CD4-positive, alpha-beta T cell (primary cell): ENCODE data around the gene SLCO4A1. TPM values are rescaled to one million over a fixed set of nuclear protein-coding genes. Genes with fewer than 3 reads are reported as not detected.

ENCODE experiments used
- ATAC-seq: fragments of 200-7000 bp; cut with Tn5 transposase; one replicate; pipeline ENCODE4 v1.10.0; 2022; ENCODE audit warnings: mild to moderate bottlenecking; ENCODE audit not compliant: poor library complexity
- CTCF ChIA-PET: fragments of 350-600 bp; sonication (Branson Sonifier 250); formaldehyde crosslinking; loops from one replicate; lab custom pipeline; 2021; ENCODE audit warnings: antibody characterized with exemption, inconsistent platforms; lab: Charles Lee
- POLR2A ChIA-PET: fragments of 350-600 bp; sonication (Branson Sonifier 250); formaldehyde crosslinking; loops from one replicate; lab custom pipeline; 2021; ENCODE audit warnings: antibody characterized with exemption, inconsistent platforms; lab: Charles Lee
- DNase-seq, 14 experiments: peaks; one replicate each; pipeline ENCODE4 v3.0.0-alpha.2; 2013 to 2020; ENCODE audit warnings: mixed read lengths in 2 of 14
- H3K27ac ChIP-seq, 2 donors: one replicate each; pipeline versions ENCODE4 v1.5.1 to v1.7.0; 2013; ENCODE audit warnings: low read length in 2 of 2, low read depth in 1 of 2, mild to moderate bottlenecking in 1 of 2
- H3K27me3 ChIP-seq, 2 experiments: 1 replicate in 1 of 2; 2 replicates in 1 of 2; pipeline versions ENCODE4 v1.6.1 to v1.7.0; 2013; ENCODE audit warnings: low read length in 2 of 2, control low read depth in 1 of 2, mild to moderate bottlenecking in 1 of 2, moderate library complexity in 1 of 2; ENCODE audit not compliant: insufficient read depth in 2 of 2, control insufficient read depth in 1 of 2
- H3K36me3 ChIP-seq: one replicate; pipeline ENCODE4 v1.6.1; 2013; ENCODE audit warnings: low read length, control low read depth; ENCODE audit not compliant: insufficient read depth
- H3K4me1 ChIP-seq: one replicate; pipeline ENCODE4 v1.6.1; 2013; ENCODE audit warnings: low read length, control low read depth; ENCODE audit not compliant: insufficient read depth
- H3K4me3 ChIP-seq: one replicate; pipeline ENCODE4 v1.5.1; 2013; ENCODE audit warnings: mild to moderate bottlenecking, low read length, moderate library complexity
- H3K9me3 ChIP-seq, 2 experiments: 1 replicate in 1 of 2; 2 replicates in 1 of 2; pipeline versions ENCODE4 v1.6.1 to v1.7.0; 2013; ENCODE audit warnings: low read length in 2 of 2, mild to moderate bottlenecking in 2 of 2, control low read depth in 1 of 2, moderate library complexity in 1 of 2; ENCODE audit not compliant: control insufficient read depth in 1 of 2, insufficient read depth in 1 of 2
- H3K27ac Mint-ChIP-seq: one replicate; pipeline ENCODE4 v1.8.0; 2020; ENCODE audit warnings: mixed read lengths
- H3K27me3 Mint-ChIP-seq: one replicate; pipeline ENCODE4 v1.8.0; 2021; ENCODE audit warnings: mixed read lengths
- H3K36me3 Mint-ChIP-seq: one replicate; pipeline ENCODE4 v1.8.0; 2021; ENCODE audit warnings: low read depth, mixed read lengths
- H3K4me1 Mint-ChIP-seq: one replicate; pipeline ENCODE4 v1.8.0; 2021; ENCODE audit warnings: low read depth, mixed read lengths
- H3K4me3 Mint-ChIP-seq: one replicate; pipeline ENCODE4 v1.8.0; 2020; ENCODE audit warnings: mild to moderate bottlenecking, mixed read lengths
- H3K9me3 Mint-ChIP-seq: one replicate; pipeline ENCODE4 v1.8.0; 2020; ENCODE audit warnings: mixed read lengths
- CTCF ChIP-seq: fragments of 200-600 bp; IDR thresholded peaks from one replicate; pipeline ENCODE4 v1.8.0; 2022; ENCODE audit warnings: antibody characterized with exemption, mild to moderate bottlenecking
- intact Hi-C, 2 experiments: fragments of 100-400 bp; cut with DNase I in 1 of 2; cut with micrococcal nuclease in 1 of 2; formaldehyde crosslinking; loops; one replicate each; pipeline versions ENCODE4 v1.15.1 to v1.9.0; 2023 to 2025; cut with DNase I, micrococcal nuclease
- total RNA-seq, 174 experiments: library from RNA in 2 of 174; stranded (reverse) in 2 of 174; gene quantifications; one replicate each; pipeline ENCODE4 v1.2.3 and lab custom pipeline; 2021 to 2026

Gene SLCO4A1
- total RNA-seq, 2 experiments from 2014 or later = 2.3 to 2.5 TPM

GRCh38 chr20:62593616-62594015 lies 48.7 kb upstream of the SLCO4A1 start:
- ATAC-seq (no peak), DNase-seq (no peak)
- peaks cover 39% of the 10 kb centered on the region in 2 experiments for H3K27me3 ChIP-seq
- Mint-ChIP-seq H3K9me3 (no peaks in the 10 kb centered on the region), H3K4me3 (no peak overlapping the region), H3K36me3 (no peaks in the 10 kb centered on the region), H3K27me3 (peaks cover 56% of the 10 kb centered on the region), H3K27ac (no peak overlapping the region), H3K4me1 (no peaks in the 10 kb centered on the region)
- H3K36me3 ChIP-seq = no peaks in the 10 kb centered on the region
- ChIA-PET CTCF (no interaction called here), POLR2A (no interaction called here)
- intact Hi-C loops = no loop called here
- no peak for TF ChIP-seq CTCF
- H3K9me3 ChIP-seq = peaks cover 0 to 10% of the 10 kb centered on the region in 2 experiments
- H3K27ac ChIP-seq = no peak overlapping the region
- H3K4me3 ChIP-seq = no peak overlapping the region
- peaks cover 4% of the 10 kb centered on the region for H3K4me1 ChIP-seq

GRCh38 chr20:62595069-62595468 lies 47.2 kb upstream of the SLCO4A1 start:
- H3K27ac Mint-ChIP-seq = no peak overlapping the region
- POLR2A ChIA-PET = no interaction called here

GRCh38 chr20:62595491-62595890 lies 46.8 kb upstream of the SLCO4A1 start:
- no peaks in the 10 kb centered on the region for H3K36me3 Mint-ChIP-seq
- H3K4me3 Mint-ChIP-seq = no peak overlapping the region
- H3K4me1 ChIP-seq = peaks cover 8% of the 10 kb centered on the region
- H3K27ac Mint-ChIP-seq = no peak overlapping the region
- H3K4me3 ChIP-seq = no peak overlapping the region
- intact Hi-C loops = no loop called here
- DNase-seq (peak in 3 of 14 experiments; percentile 15 to 50 (median 29)), ATAC-seq (no peak)
- no peak for TF ChIP-seq CTCF
- no peaks in the 10 kb centered on the region for H3K4me1 Mint-ChIP-seq
- peaks cover 31 to 39% of the 10 kb centered on the region in 2 experiments for H3K27me3 ChIP-seq
- no peaks in the 10 kb centered on the region for H3K9me3 Mint-ChIP-seq
- H3K27me3 Mint-ChIP-seq = peaks cover 63% of the 10 kb centered on the region
- peaks cover 0 to 14% of the 10 kb centered on the region in 2 experiments for H3K9me3 ChIP-seq
- H3K36me3 ChIP-seq = no peaks in the 10 kb centered on the region
- ChIA-PET POLR2A (no interaction called here), CTCF (no interaction called here)
- H3K27ac ChIP-seq = no peak overlapping the region

More at GRCh38 chr20:62595069-62595468, 47.2 kb upstream of the SLCO4A1 start:
- Mint-ChIP-seq H3K4me1 (no peaks in the 10 kb centered on the region), H3K27me3 (peaks cover 63% of the 10 kb centered on the region), H3K9me3 (no peaks in the 10 kb centered on the region), H3K4me3 (no peak overlapping the region), H3K36me3 (no peaks in the 10 kb centered on the region)
- ATAC-seq (no peak), DNase-seq (no peak)
- peaks cover 33 to 39% of the 10 kb centered on the region in 2 experiments for H3K27me3 ChIP-seq
- CTCF ChIA-PET = no interaction called here
- peaks cover 8% of the 10 kb centered on the region for H3K4me1 ChIP-seq
- no peak overlapping the region for H3K4me3 ChIP-seq
- intact Hi-C loops = no loop called here
- no peak for TF ChIP-seq CTCF
- peaks cover 0 to 14% of the 10 kb centered on the region in 2 experiments for H3K9me3 ChIP-seq
- H3K27ac ChIP-seq = no peak overlapping the region
- H3K36me3 ChIP-seq = no peaks in the 10 kb centered on the region
